Fibroblast of pulmonary artery (primary cell): Measurements from ENCODE around the gene CRYZ.

Experiments used
- DNase-seq: peaks from one replicate; pipeline ENCODE4 v3.0.0-alpha.2; 2010; ENCODE audit warnings: low read depth
- H3K4me3 ChIP-seq: replicated peaks from 2 replicates; pipeline ENCODE4 v1.5.1; 2011; ENCODE audit warnings: low read depth, mild to moderate bottlenecking, control low read depth, low read length, moderate library complexity
- TF ChIP-seq, protein P1 (sequence below): IDR thresholded peaks from 2 replicates; pipeline ENCODE4 v1.5.1; 2011; ENCODE audit warnings: mild to moderate bottlenecking, control low read depth, low read length, inconsistent platforms; ENCODE audit errors: missing control alignments

The CRYZ gene

DNA sequence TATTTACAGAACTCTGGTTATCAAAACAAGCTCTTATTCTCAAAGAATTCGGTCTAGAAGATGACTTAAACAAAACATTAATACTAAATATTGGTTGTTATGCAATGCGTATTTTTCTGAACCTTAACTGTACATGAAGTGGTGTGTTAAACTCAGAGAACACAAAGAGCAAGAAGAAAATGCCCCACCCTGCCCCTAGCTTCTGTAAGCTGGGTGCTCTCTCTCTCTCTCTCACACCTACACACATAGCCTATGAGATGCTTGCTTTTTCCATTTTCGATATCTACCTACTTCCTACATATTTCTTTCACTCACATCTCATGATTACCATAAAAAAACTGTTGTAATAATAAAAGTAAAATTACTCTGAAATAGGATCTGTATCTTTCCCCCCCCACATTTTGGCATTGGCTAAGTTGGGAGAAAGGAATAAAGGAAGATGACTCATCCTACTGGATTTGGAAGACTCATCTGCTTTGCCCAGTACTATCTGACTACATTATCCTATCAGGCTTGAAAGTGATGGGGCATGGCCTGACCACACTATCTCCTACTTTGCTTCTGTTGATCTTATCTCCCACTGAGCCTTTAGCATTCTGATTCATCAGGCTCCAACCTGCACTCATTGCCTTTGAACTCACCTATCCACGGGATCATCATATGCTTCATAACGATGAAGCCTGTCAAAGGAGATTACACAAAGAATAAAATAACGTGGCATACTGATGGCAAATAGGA is 2.9 kb downstream of the CRYZ start:
- H3K4me3 ChIP-seq, result no peak overlapping the region
- DNase-seq, result peak; percentile 38

DNA sequence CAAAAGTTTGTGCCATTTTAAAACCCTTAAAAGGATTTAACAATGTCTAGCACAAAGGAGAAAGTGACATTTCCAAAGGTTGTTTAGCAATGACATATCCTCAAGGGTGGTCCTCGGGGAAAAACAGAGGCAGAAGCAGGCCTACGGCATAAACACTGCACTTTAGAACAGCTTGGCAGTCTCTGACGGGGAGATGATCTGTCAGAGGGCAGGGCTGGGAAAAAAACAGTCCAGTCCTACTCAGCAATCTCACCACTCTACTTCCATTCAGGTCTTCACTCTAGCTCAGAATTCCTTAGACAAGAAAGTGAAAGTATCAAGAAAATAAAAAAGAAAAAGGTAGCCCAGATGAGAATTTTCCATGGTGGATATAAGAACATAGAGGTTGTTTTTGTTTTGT is 4.1 kb downstream of the CRYZ start:
- TF ChIP-seq, protein P1, sequence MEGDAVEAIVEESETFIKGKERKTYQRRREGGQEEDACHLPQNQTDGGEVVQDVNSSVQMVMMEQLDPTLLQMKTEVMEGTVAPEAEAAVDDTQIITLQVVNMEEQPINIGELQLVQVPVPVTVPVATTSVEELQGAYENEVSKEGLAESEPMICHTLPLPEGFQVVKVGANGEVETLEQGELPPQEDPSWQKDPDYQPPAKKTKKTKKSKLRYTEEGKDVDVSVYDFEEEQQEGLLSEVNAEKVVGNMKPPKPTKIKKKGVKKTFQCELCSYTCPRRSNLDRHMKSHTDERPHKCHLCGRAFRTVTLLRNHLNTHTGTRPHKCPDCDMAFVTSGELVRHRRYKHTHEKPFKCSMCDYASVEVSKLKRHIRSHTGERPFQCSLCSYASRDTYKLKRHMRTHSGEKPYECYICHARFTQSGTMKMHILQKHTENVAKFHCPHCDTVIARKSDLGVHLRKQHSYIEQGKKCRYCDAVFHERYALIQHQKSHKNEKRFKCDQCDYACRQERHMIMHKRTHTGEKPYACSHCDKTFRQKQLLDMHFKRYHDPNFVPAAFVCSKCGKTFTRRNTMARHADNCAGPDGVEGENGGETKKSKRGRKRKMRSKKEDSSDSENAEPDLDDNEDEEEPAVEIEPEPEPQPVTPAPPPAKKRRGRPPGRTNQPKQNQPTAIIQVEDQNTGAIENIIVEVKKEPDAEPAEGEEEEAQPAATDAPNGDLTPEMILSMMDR, result no peak
- no peak for DNase-seq
- no peak overlapping the region for H3K4me3 ChIP-seq

More for the DNA sequence above, 2.9 kb downstream of the CRYZ start:
- TF ChIP-seq, protein P1, result no peak

DNA sequence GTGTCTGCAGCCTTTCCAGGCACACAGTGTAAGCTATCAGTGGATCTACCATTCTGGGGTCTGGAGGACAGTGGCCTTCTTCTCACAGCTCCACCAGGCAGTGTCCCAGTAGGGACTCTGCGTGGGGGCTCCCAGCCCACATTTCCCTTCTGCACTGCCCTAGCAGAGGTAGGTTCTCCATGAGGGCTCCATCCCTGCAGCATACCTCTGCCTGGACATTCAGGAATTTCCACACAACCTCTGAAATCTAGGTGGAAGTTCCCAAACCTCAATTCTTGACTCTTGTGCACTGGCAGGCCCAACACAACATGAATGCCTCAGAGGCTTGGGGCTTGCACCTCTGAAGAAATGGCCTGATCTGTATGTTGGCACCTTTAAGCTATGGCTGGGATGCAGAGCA is 6.8 kb downstream of the CRYZ start:
- H3K4me3 ChIP-seq, result no peak overlapping the region
- DNase-seq, result no peak
- TF ChIP-seq, protein P1, result no peak

DNA sequence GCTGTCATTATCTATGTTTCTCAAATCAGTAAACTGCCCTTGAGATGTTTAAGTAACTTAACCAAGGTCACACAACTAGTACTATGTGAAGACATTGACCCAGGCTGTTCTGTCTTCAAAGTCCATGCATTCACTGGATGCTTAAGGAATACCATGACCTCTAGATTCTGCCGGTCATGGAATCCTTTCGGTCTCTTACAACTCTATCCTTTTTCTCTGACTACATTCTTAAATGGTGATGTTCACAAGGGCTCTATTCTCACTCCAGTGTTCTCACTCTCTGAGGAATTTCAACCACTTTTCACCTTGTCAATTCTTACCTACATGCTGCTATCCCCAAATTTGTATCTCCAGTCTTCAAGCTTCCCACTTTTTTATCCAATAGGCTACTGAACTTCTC is 15.2 kb downstream of the CRYZ start:
- no peak overlapping the region for H3K4me3 ChIP-seq
- DNase-seq, result no peak
- TF ChIP-seq, protein P1, result no peak

DNA sequence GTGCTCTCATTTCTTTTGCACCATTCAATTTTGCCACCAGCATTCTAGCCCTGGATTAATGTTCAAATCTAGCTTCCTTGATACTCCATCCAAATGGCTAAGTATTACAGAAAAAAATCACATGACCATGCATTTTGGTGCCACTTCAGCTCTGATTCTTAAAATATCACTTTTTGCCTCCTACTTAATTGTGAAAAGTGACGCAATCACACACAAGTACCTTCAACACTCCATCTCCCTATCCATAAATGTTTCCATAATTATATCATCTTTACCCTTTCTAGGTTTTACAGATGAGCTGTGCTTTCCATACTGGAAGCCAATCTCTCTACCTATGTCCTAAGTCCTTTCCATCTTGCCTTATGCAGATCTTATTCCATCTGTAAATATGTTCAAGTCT is 16.0 kb downstream of the CRYZ start:
- no peak for DNase-seq
- H3K4me3 ChIP-seq, result no peak overlapping the region
- TF ChIP-seq, protein P1, result no peak

DNA sequence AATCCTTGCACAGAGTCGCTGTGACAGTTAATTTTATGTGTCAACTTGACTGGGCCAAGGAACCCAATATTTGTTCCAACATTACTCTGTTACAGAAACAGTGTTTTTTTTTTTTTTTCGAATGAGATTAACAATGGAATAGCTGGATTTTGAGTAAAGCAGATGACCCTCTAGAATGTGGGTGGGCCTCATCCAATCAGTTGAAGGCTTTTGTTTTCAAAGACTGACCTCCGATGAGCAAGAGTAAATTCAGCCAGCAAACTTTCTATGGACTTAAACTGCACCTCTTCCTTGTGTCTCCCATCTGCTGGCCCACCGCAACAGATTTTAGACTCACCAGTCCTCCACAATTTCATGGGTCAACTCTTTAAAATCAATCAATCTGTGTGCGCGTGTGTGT is 17.0 kb downstream of the CRYZ start:
- TF ChIP-seq, protein P1, result no peak
- no peak overlapping the region for H3K4me3 ChIP-seq
- DNase-seq, result no peak

DNA sequence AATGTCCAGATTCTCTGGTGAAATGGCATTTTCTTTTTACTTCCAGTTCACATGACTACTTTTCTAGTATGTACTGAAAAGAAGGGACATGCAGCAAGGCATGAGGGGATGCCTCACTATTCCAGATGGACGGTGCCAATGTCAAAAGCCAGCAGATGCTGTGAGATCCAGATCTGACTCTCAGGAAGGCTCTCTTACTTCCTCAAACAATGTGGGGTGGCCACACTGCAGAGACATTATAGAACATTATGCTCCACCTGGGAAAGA is 17.7 kb downstream of the CRYZ start:
- TF ChIP-seq, protein P1, result no peak
- H3K4me3 ChIP-seq, result no peak overlapping the region
- DNase-seq, result no peak
